ENCODE measurements around the gene DENND2A. TPM values are rescaled to one million over a fixed set of nuclear protein-coding genes. Genes with fewer than 3 reads are reported as not detected.
"Not testable (repeated sequence)": the region's sequence is repeated elsewhere in the genome, so short reads cannot be mapped to it uniquely, and the experiment has no call there.

DENND2A gene
- polyA plus RNA-seq, 4 donors, result 3.0 to 7.0 (median 5.7) TPM; not detected in 1

GRCh38 chr7:140571538-140572122, 69.0 kb downstream of the DENND2A start:
- H3K9me3 ChIP-seq (ENCODE audit: control insufficient read depth in 2 of 2, insufficient read depth in 1 of 2, low read depth in 1 of 2, low read length in 1 of 2), result no peaks in the 10 kb centered on the region

GRCh38 chr7:140570120-140570519, 70.5 kb downstream of the DENND2A start:
- Histone ChIP-seq H3K27me3 (ENCODE audit: control insufficient read depth in 3 of 3, insufficient read depth in 3 of 3, low read length in 3 of 3) (no peaks in the 10 kb centered on the region), H3K27ac (ENCODE audit: low read depth in 1 of 3, low read length in 2 of 3) (no peak overlapping the region), H3K9me3 (ENCODE audit: control insufficient read depth in 2 of 2, insufficient read depth in 1 of 2, low read depth in 1 of 2, low read length in 1 of 2) (no peaks in the 10 kb centered on the region), H3K4me1 (ENCODE audit: control insufficient read depth in 3 of 3, insufficient read depth in 2 of 3, low read depth in 1 of 3, low read length in 2 of 3) (peaks cover 0 to 5% (median under 1%) of the 10 kb centered on the region in 3 donors), H3K4me3 (ENCODE audit: low read depth in 1 of 3, low read length in 3 of 3) (no peak overlapping the region), H3K36me3 (ENCODE audit: control insufficient read depth in 3 of 3, insufficient read depth in 2 of 3, low read depth in 1 of 3, low read length in 3 of 3) (peaks cover 0 to 18% (median 0%) of the 10 kb centered on the region in 3 donors)
- FAIRE-seq (no peak), DNase-seq (no peak)
- WGBS, 3 donors, result 83 to 92% (median 86%) methylated on average over 10 of the region's 10 CpGs

More at GRCh38 chr7:140571538-140572122, 69.0 kb downstream of the DENND2A start:
- no peak for DNase-seq
- Histone ChIP-seq H3K4me1 (ENCODE audit: control insufficient read depth in 3 of 3, insufficient read depth in 2 of 3, low read depth in 1 of 3, low read length in 2 of 3) (peaks cover 0 to 5% (median 0%) of the 10 kb centered on the region in 3 donors), H3K4me3 (ENCODE audit: low read depth in 1 of 3, low read length in 3 of 3) (no peak overlapping the region), H3K27me3 (ENCODE audit: control insufficient read depth in 3 of 3, insufficient read depth in 3 of 3, low read length in 3 of 3) (no peaks in the 10 kb centered on the region), H3K36me3 (ENCODE audit: control insufficient read depth in 3 of 3, insufficient read depth in 2 of 3, low read depth in 1 of 3, low read length in 3 of 3) (peaks cover 0 to 18% (median 0%) of the 10 kb centered on the region in 3 donors), H3K27ac (ENCODE audit: low read depth in 1 of 3, low read length in 2 of 3) (no peak overlapping the region)
- no peak for FAIRE-seq
- 81 to 90% (median 81%) methylated on average over 5 of the region's 5 CpGs for WGBS, 3 donors

DNA sequence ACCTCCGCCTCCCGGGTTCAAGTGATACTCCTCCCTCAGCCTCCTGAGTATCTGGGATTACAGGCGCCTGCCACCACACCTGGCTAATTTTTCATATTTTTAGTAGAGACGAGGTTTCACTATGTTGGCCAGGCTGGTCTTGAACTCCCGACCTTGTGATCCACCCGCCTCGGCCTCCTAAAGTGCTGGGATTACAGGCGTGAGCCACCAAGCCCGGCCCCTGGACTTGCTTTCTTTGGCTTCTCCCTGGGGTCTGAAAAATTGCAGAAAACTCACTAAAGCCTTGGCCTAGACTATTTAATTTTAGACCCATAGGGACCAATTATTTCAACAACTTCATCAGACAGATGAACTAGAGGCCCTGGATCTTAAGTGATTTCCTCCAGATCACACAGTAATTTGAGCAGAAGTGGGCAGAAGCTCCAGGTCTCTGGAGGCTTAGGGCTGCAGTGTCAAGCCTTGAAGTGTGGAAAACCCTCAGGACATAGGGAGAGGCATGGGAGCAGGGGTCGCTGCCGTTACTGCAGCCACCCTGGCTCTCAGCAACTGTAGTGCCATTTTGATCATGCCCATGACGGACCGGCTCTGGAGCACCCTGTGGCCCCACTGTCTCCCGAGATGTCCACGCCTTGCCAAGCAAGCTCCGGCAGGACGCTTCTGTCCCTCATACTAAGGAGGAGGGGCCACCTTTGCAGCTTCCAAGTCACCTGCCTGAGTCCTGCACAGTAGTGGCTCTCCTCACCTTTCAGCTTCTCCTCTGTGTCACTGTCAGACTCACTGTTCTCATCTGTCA, 72.4 kb downstream of the DENND2A start:
- H3K27ac ChIP-seq (ENCODE audit: low read depth in 1 of 3, low read length in 2 of 3), result no peak overlapping the region
- peaks cover 1 to 5% (median 3%) of the 10 kb centered on the region in 3 donors for H3K4me1 ChIP-seq (ENCODE audit: control insufficient read depth in 3 of 3, insufficient read depth in 2 of 3, low read depth in 1 of 3, low read length in 2 of 3)
- H3K4me3 ChIP-seq (ENCODE audit: low read depth in 1 of 3, low read length in 3 of 3), result no peak overlapping the region
- DNase-seq, result no peak
- H3K36me3 ChIP-seq (ENCODE audit: control insufficient read depth in 3 of 3, insufficient read depth in 2 of 3, low read depth in 1 of 3, low read length in 3 of 3), result peaks cover 0 to 18% (median 0%) of the 10 kb centered on the region in 3 donors
- H3K9me3 ChIP-seq (ENCODE audit: control insufficient read depth in 2 of 2, insufficient read depth in 1 of 2, low read depth in 1 of 2, low read length in 1 of 2), result no peaks in the 10 kb centered on the region
- 82 to 88% (median 83%) methylated on average over 17 of the region's 17 CpGs for WGBS, 3 donors
- no peak for FAIRE-seq
- H3K27me3 ChIP-seq (ENCODE audit: control insufficient read depth in 3 of 3, insufficient read depth in 3 of 3, low read length in 3 of 3), result no peaks in the 10 kb centered on the region

GRCh38 chr7:140566186-140566585, 74.4 kb downstream of the DENND2A start:
- H3K27ac ChIP-seq (ENCODE audit: low read depth in 1 of 3, low read length in 2 of 3); H3K4me1 ChIP-seq (ENCODE audit: control insufficient read depth in 3 of 3, insufficient read depth in 2 of 3, low read depth in 1 of 3, low read length in 2 of 3); H3K27me3 ChIP-seq (ENCODE audit: control insufficient read depth in 3 of 3, insufficient read depth in 3 of 3, low read length in 3 of 3); DNase-seq; FAIRE-seq; H3K4me3 ChIP-seq (ENCODE audit: low read depth in 1 of 3, low read length in 3 of 3); H3K9me3 ChIP-seq (ENCODE audit: control insufficient read depth in 2 of 2, insufficient read depth in 1 of 2, low read depth in 1 of 2, low read length in 1 of 2): not testable (repeated sequence)
- H3K36me3 ChIP-seq (ENCODE audit: control insufficient read depth in 3 of 3, insufficient read depth in 2 of 3, low read depth in 1 of 3, low read length in 3 of 3), result peaks cover 0 to 15% (median 0%) of the 10 kb centered on the region in 3 donors
- WGBS, 3 donors, result 79 to 86% (median 83%) methylated on average over 6 of the region's 6 CpGs

- 81 to 90% (median 86%) methylated on average over 5 of the region's 5 CpGs for WGBS, 3 donors
- H3K27ac ChIP-seq (ENCODE audit: low read depth in 1 of 3, low read length in 2 of 3); H3K4me3 ChIP-seq (ENCODE audit: low read depth in 1 of 3, low read length in 3 of 3); FAIRE-seq; H3K9me3 ChIP-seq (ENCODE audit: control insufficient read depth in 2 of 2, insufficient read depth in 1 of 2, low read depth in 1 of 2, low read length in 1 of 2); H3K4me1 ChIP-seq (ENCODE audit: control insufficient read depth in 3 of 3, insufficient read depth in 2 of 3, low read depth in 1 of 3, low read length in 2 of 3); H3K27me3 ChIP-seq (ENCODE audit: control insufficient read depth in 3 of 3, insufficient read depth in 3 of 3, low read length in 3 of 3); DNase-seq: not testable (repeated sequence)
- peaks cover 0 to 15% (median 0%) of the 10 kb centered on the region in 3 donors for H3K36me3 ChIP-seq (ENCODE audit: control insufficient read depth in 3 of 3, insufficient read depth in 2 of 3, low read depth in 1 of 3, low read length in 3 of 3)
Observed at GRCh38 chr7:140565761-140566160, 74.9 kb downstream of the DENND2A start.

- Histone ChIP-seq H3K36me3 (ENCODE audit: control insufficient read depth in 3 of 3, insufficient read depth in 2 of 3, low read depth in 1 of 3, low read length in 3 of 3) (peaks cover 0 to 19% (median 0%) of the 10 kb centered on the region in 3 donors), H3K27me3 (ENCODE audit: control insufficient read depth in 3 of 3, insufficient read depth in 3 of 3, low read length in 3 of 3) (no peaks in the 10 kb centered on the region), H3K4me1 (ENCODE audit: control insufficient read depth in 3 of 3, insufficient read depth in 2 of 3, low read depth in 1 of 3, low read length in 2 of 3) (peaks cover 1 to 5% (median 3%) of the 10 kb centered on the region in 3 donors), H3K27ac (ENCODE audit: low read depth in 1 of 3, low read length in 2 of 3) (peak overlapping the region in 2 of 3 donors; percentile 2 to 21), H3K4me3 (ENCODE audit: low read depth in 1 of 3, low read length in 3 of 3) (no peak overlapping the region), H3K9me3 (ENCODE audit: control insufficient read depth in 2 of 2, insufficient read depth in 1 of 2, low read depth in 1 of 2, low read length in 1 of 2) (no peaks in the 10 kb centered on the region)
- DNase-seq (peak in 1 of 2 donors; percentile 87), FAIRE-seq (no peak)
- 24 to 65% (median 56%) methylated on average over 4 of the region's 4 CpGs for WGBS, 3 donors
Observed at GRCh38 chr7:140564643-140565042, 76.0 kb downstream of the DENND2A start.

DNA sequence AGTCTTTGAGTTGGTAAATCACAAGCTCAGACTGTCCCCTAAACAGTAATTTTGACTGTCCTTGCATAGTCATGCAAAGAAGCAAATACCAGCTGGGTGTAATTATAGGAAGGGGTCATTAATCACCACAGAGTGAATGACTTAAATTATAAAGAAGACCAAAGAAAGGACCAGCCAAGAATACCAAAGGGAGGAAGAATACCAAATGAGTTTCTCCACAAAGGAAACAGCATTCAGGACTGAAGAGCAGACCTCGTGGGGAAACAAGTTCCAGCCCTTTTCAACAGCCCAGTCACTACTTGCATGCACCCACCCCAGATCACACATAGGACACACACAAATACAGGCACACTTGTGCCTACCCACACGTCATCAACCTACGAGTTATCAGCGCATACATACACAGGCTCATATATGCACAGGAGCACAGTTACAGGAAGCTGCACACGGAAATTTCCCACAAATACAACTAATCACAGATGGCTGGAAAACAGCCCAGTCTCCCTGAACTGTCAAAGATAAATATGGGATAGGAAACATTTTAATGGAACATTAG, 77.6 kb downstream of the DENND2A start:
- 51 to 57% (median 53%) methylated on average over 5 of the region's 5 CpGs for WGBS, 3 donors
- DNase-seq, result no peak
- H3K9me3 ChIP-seq (ENCODE audit: control insufficient read depth in 2 of 2, insufficient read depth in 1 of 2, low read depth in 1 of 2, low read length in 1 of 2), result no peaks in the 10 kb centered on the region
- no peak for FAIRE-seq
- H3K27me3 ChIP-seq (ENCODE audit: control insufficient read depth in 3 of 3, insufficient read depth in 3 of 3, low read length in 3 of 3), result no peaks in the 10 kb centered on the region
- peaks cover 0 to 23% (median 0%) of the 10 kb centered on the region in 3 donors for H3K36me3 ChIP-seq (ENCODE audit: control insufficient read depth in 3 of 3, insufficient read depth in 2 of 3, low read depth in 1 of 3, low read length in 3 of 3)
- H3K27ac ChIP-seq (ENCODE audit: low read depth in 1 of 3, low read length in 2 of 3), result no peak overlapping the region
- no peak overlapping the region for H3K4me3 ChIP-seq (ENCODE audit: low read depth in 1 of 3, low read length in 3 of 3)
- H3K4me1 ChIP-seq (ENCODE audit: control insufficient read depth in 3 of 3, insufficient read depth in 2 of 3, low read depth in 1 of 3, low read length in 2 of 3), result peaks cover 1 to 5% (median 3%) of the 10 kb centered on the region in 3 donors

DNA sequence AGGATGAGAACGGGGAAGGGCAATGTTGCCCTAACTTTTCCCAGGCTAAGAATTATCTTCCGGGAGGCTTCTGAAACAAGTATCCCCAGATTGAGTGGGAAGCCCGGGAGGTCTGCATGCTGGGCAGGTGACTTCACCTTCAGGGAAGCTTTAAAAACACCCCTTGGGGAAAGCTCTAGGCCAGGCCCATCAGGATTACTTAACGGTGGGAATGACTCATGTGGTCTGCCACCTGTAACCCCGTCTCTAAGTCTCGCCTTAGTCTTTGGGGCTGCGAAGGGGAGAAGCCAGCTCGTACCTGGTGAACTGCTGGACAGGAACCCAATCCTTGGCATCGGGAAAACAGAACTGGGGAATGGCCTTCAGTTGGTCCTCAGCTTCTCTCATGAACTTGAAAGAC, 81.2 kb downstream of the DENND2A start:
- FAIRE-seq, result no peak
- 74 to 85% (median 81%) methylated on average over 9 of the region's 9 CpGs for WGBS, 3 donors

More for the DNA sequence above, 81.2 kb downstream of the DENND2A start:
- Histone ChIP-seq H3K36me3 (ENCODE audit: control insufficient read depth in 3 of 3, insufficient read depth in 2 of 3, low read depth in 1 of 3, low read length in 3 of 3) (peaks cover 0 to 16% (median 0%) of the 10 kb centered on the region in 3 donors), H3K27me3 (ENCODE audit: control insufficient read depth in 3 of 3, insufficient read depth in 3 of 3, low read length in 3 of 3) (no peaks in the 10 kb centered on the region), H3K4me3 (ENCODE audit: low read depth in 1 of 3, low read length in 3 of 3) (no peak overlapping the region), H3K9me3 (ENCODE audit: control insufficient read depth in 2 of 2, insufficient read depth in 1 of 2, low read depth in 1 of 2, low read length in 1 of 2) (no peaks in the 10 kb centered on the region), H3K27ac (ENCODE audit: low read depth in 1 of 3, low read length in 2 of 3) (no peak overlapping the region), H3K4me1 (ENCODE audit: control insufficient read depth in 3 of 3, insufficient read depth in 2 of 3, low read depth in 1 of 3, low read length in 2 of 3) (no peaks in the 10 kb centered on the region)
- DNase-seq, result no peak
